Measurements from ENCODE around the gene DSCAML1.

- TF ChIP-seq, protein P1, sequence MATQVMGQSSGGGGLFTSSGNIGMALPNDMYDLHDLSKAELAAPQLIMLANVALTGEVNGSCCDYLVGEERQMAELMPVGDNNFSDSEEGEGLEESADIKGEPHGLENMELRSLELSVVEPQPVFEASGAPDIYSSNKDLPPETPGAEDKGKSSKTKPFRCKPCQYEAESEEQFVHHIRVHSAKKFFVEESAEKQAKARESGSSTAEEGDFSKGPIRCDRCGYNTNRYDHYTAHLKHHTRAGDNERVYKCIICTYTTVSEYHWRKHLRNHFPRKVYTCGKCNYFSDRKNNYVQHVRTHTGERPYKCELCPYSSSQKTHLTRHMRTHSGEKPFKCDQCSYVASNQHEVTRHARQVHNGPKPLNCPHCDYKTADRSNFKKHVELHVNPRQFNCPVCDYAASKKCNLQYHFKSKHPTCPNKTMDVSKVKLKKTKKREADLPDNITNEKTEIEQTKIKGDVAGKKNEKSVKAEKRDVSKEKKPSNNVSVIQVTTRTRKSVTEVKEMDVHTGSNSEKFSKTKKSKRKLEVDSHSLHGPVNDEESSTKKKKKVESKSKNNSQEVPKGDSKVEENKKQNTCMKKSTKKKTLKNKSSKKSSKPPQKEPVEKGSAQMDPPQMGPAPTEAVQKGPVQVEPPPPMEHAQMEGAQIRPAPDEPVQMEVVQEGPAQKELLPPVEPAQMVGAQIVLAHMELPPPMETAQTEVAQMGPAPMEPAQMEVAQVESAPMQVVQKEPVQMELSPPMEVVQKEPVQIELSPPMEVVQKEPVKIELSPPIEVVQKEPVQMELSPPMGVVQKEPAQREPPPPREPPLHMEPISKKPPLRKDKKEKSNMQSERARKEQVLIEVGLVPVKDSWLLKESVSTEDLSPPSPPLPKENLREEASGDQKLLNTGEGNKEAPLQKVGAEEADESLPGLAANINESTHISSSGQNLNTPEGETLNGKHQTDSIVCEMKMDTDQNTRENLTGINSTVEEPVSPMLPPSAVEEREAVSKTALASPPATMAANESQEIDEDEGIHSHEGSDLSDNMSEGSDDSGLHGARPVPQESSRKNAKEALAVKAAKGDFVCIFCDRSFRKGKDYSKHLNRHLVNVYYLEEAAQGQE (IDR thresholded peaks at IDR 0.05; ENCODE audit: insufficient read depth in 1 of 2, low read depth in 2 of 2, low read length in 2 of 2) = no peak
- TF ChIP-seq POLR2AphosphoS5 (IDR thresholded peaks at IDR 0.05; ENCODE audit: low read depth, low read length) = no peak
- TF ChIP-seq SIN3A (IDR thresholded peaks at IDR 0.05; ENCODE audit: borderline replicate concordance, insufficient read depth, low read length) = no peak
These were observed 316.8 kb downstream of the DSCAML1 start for GRCh38 chr11:117480221-117480620.
